Measurements from ENCODE around the gene KCNMA1.

Gene KCNMA1

GRCh38 chr10:76935941-76936613, 701.5 kb downstream of the KCNMA1 start:
- H3K27me3 Mint-ChIP-seq (ENCODE audit: low read depth): no peaks in the 10 kb centered on the region
- H3K36me3 Mint-ChIP-seq (ENCODE audit: low read depth): no peaks in the 10 kb centered on the region
- H3K4me1 Mint-ChIP-seq (ENCODE audit: low read depth): no peaks in the 10 kb centered on the region
- no peak overlapping the region for H3K4me3 Mint-ChIP-seq
- no peaks in the 10 kb centered on the region for H3K9me3 Mint-ChIP-seq
- H3K27ac Mint-ChIP-seq: no peak overlapping the region

GRCh38 chr10:76928565-76928964, 709.0 kb downstream of the KCNMA1 start:
- Mint-ChIP-seq H3K9me3 (peaks cover 6% of the 10 kb centered on the region), H3K27ac (no peak overlapping the region), H3K4me1 (ENCODE audit: low read depth) (no peaks in the 10 kb centered on the region), H3K27me3 (ENCODE audit: low read depth) (no peaks in the 10 kb centered on the region), H3K36me3 (ENCODE audit: low read depth) (no peaks in the 10 kb centered on the region), H3K4me3 (no peak overlapping the region)

GRCh38 chr10:76925636-76926405, 711.8 kb downstream of the KCNMA1 start:
- H3K4me3 Mint-ChIP-seq: no peak overlapping the region
- H3K4me1 Mint-ChIP-seq (ENCODE audit: low read depth): no peaks in the 10 kb centered on the region
- no peaks in the 10 kb centered on the region for H3K36me3 Mint-ChIP-seq (ENCODE audit: low read depth)
- H3K27ac Mint-ChIP-seq: no peak overlapping the region
- peaks cover 6% of the 10 kb centered on the region for H3K9me3 Mint-ChIP-seq
- H3K27me3 Mint-ChIP-seq (ENCODE audit: low read depth): no peaks in the 10 kb centered on the region

GRCh38 chr10:76922666-76923065, 714.9 kb downstream of the KCNMA1 start:
- Mint-ChIP-seq H3K9me3 (no peaks in the 10 kb centered on the region), H3K36me3 (ENCODE audit: low read depth) (no peaks in the 10 kb centered on the region), H3K27me3 (ENCODE audit: low read depth) (no peaks in the 10 kb centered on the region), H3K27ac (no peak overlapping the region), H3K4me3 (no peak overlapping the region), H3K4me1 (ENCODE audit: low read depth) (no peaks in the 10 kb centered on the region)

- H3K9me3 Mint-ChIP-seq: no peaks in the 10 kb centered on the region
- H3K4me1 Mint-ChIP-seq (ENCODE audit: low read depth): no peaks in the 10 kb centered on the region
- no peaks in the 10 kb centered on the region for H3K27me3 Mint-ChIP-seq (ENCODE audit: low read depth)
- H3K4me3 Mint-ChIP-seq: no peak overlapping the region
- no peaks in the 10 kb centered on the region for H3K36me3 Mint-ChIP-seq (ENCODE audit: low read depth)
- no peak overlapping the region for H3K27ac Mint-ChIP-seq
Measured at GRCh38 chr10:76921383-76922010, 716.1 kb downstream of the KCNMA1 start.

GRCh38 chr10:76920581-76920980, 717.0 kb downstream of the KCNMA1 start:
- Mint-ChIP-seq H3K27me3 (ENCODE audit: low read depth) (no peaks in the 10 kb centered on the region), H3K4me1 (ENCODE audit: low read depth) (no peaks in the 10 kb centered on the region), H3K36me3 (ENCODE audit: low read depth) (no peaks in the 10 kb centered on the region), H3K4me3 (no peak overlapping the region), H3K9me3 (no peaks in the 10 kb centered on the region), H3K27ac (no peak overlapping the region)

GRCh38 chr10:76918106-76918505, 719.5 kb downstream of the KCNMA1 start:
- Mint-ChIP-seq H3K36me3 (ENCODE audit: low read depth) (no peaks in the 10 kb centered on the region), H3K27ac (no peak overlapping the region), H3K27me3 (ENCODE audit: low read depth) (no peaks in the 10 kb centered on the region), H3K4me1 (ENCODE audit: low read depth) (no peaks in the 10 kb centered on the region), H3K9me3 (no peaks in the 10 kb centered on the region), H3K4me3 (no peak overlapping the region)

- Mint-ChIP-seq H3K4me3 (no peak overlapping the region), H3K4me1 (ENCODE audit: low read depth) (no peaks in the 10 kb centered on the region), H3K36me3 (ENCODE audit: low read depth) (no peaks in the 10 kb centered on the region), H3K27me3 (ENCODE audit: low read depth) (no peaks in the 10 kb centered on the region), H3K27ac (no peak overlapping the region), H3K9me3 (no peaks in the 10 kb centered on the region)
Measured at GRCh38 chr10:76917071-76917470, 720.5 kb downstream of the KCNMA1 start.

GRCh38 chr10:76916536-76916935, 721.1 kb downstream of the KCNMA1 start:
- no peaks in the 10 kb centered on the region for H3K4me1 Mint-ChIP-seq (ENCODE audit: low read depth)
- no peaks in the 10 kb centered on the region for H3K36me3 Mint-ChIP-seq (ENCODE audit: low read depth)
- H3K27ac Mint-ChIP-seq: no peak overlapping the region
- H3K4me3 Mint-ChIP-seq: no peak overlapping the region
- no peaks in the 10 kb centered on the region for H3K9me3 Mint-ChIP-seq
- H3K27me3 Mint-ChIP-seq (ENCODE audit: low read depth): no peaks in the 10 kb centered on the region

GRCh38 chr10:76915316-76915715, 722.3 kb downstream of the KCNMA1 start:
- H3K4me1 Mint-ChIP-seq (ENCODE audit: low read depth): no peaks in the 10 kb centered on the region
- no peaks in the 10 kb centered on the region for H3K27me3 Mint-ChIP-seq (ENCODE audit: low read depth)
- H3K9me3 Mint-ChIP-seq: no peaks in the 10 kb centered on the region
- no peak overlapping the region for H3K27ac Mint-ChIP-seq
- H3K36me3 Mint-ChIP-seq (ENCODE audit: low read depth): no peaks in the 10 kb centered on the region
- H3K4me3 Mint-ChIP-seq: no peak overlapping the region

- H3K36me3 Mint-ChIP-seq (ENCODE audit: low read depth): no peaks in the 10 kb centered on the region
- H3K27ac Mint-ChIP-seq: no peak overlapping the region
- no peak overlapping the region for H3K4me3 Mint-ChIP-seq
- H3K4me1 Mint-ChIP-seq (ENCODE audit: low read depth): no peaks in the 10 kb centered on the region
- H3K9me3 Mint-ChIP-seq: peaks cover 6% of the 10 kb centered on the region
- no peaks in the 10 kb centered on the region for H3K27me3 Mint-ChIP-seq (ENCODE audit: low read depth)
Measured at GRCh38 chr10:76911184-76911583, 726.4 kb downstream of the KCNMA1 start.

- H3K4me3 Mint-ChIP-seq: no peak overlapping the region
- H3K36me3 Mint-ChIP-seq (ENCODE audit: low read depth): no peaks in the 10 kb centered on the region
- H3K9me3 Mint-ChIP-seq: peaks cover 6% of the 10 kb centered on the region
- no peaks in the 10 kb centered on the region for H3K27me3 Mint-ChIP-seq (ENCODE audit: low read depth)
- no peak overlapping the region for H3K27ac Mint-ChIP-seq
- H3K4me1 Mint-ChIP-seq (ENCODE audit: low read depth): no peaks in the 10 kb centered on the region
Measured at GRCh38 chr10:76910184-76910962, 727.2 kb downstream of the KCNMA1 start.

- Mint-ChIP-seq H3K36me3 (ENCODE audit: low read depth) (no peaks in the 10 kb centered on the region), H3K9me3 (peaks cover 6% of the 10 kb centered on the region), H3K4me1 (ENCODE audit: low read depth) (no peaks in the 10 kb centered on the region), H3K27ac (no peak overlapping the region), H3K27me3 (ENCODE audit: low read depth) (no peaks in the 10 kb centered on the region), H3K4me3 (no peak overlapping the region)
Measured at GRCh38 chr10:76906256-76906655, 731.4 kb downstream of the KCNMA1 start.

GRCh38 chr10:76905251-76905650, 732.4 kb downstream of the KCNMA1 start:
- H3K9me3 Mint-ChIP-seq: peaks cover 6% of the 10 kb centered on the region

More at GRCh38 chr10:76905251-76905650, 732.4 kb downstream of the KCNMA1 start:
- H3K36me3 Mint-ChIP-seq (ENCODE audit: low read depth): no peaks in the 10 kb centered on the region
- no peaks in the 10 kb centered on the region for H3K27me3 Mint-ChIP-seq (ENCODE audit: low read depth)
- H3K4me1 Mint-ChIP-seq (ENCODE audit: low read depth): no peaks in the 10 kb centered on the region
- H3K27ac Mint-ChIP-seq: no peak overlapping the region
- H3K4me3 Mint-ChIP-seq: no peak overlapping the region

Data from T-helper 1 cell treated with Interleukin-12 subunit alpha and Interleukin-12 subunit beta and Interleukin-4 antibody, amounts not matched to agents 30 μg/mL and 1 μg/mL, for 36 hours (primary cell).